Sigmoid colon (tissue), 4 donors: ENCODE data around the gene ADGRV1.

ENCODE experiments used
- CTCF ChIP-seq, 4 experiments: fragments of 450-650 bp in 3 of 4; fragments of 200-600 bp in 1 of 4; IDR thresholded peaks; one replicate each; pipeline ENCODE4 v1.5.1; 2016 to 2019; ENCODE audit warnings: antibody characterized with exemption in 4 of 4, mild to moderate bottlenecking in 3 of 4, moderate library complexity in 2 of 4
- POLR2A ChIP-seq, 2 donors: fragments of 450-650 bp; IDR thresholded peaks; one replicate each; pipeline ENCODE4 v1.6.1; 2016; ENCODE audit warnings: antibody characterized with exemption in 2 of 2, mild to moderate bottlenecking in 2 of 2, moderate library complexity in 2 of 2
- POLR2AphosphoS5 ChIP-seq, 4 donors: sonication (generic); formaldehyde crosslinking; IDR thresholded peaks; one replicate each; pipeline ENCODE4 v1.6.1; 2017; ENCODE audit warnings: antibody characterized with exemption in 4 of 4

DNA sequence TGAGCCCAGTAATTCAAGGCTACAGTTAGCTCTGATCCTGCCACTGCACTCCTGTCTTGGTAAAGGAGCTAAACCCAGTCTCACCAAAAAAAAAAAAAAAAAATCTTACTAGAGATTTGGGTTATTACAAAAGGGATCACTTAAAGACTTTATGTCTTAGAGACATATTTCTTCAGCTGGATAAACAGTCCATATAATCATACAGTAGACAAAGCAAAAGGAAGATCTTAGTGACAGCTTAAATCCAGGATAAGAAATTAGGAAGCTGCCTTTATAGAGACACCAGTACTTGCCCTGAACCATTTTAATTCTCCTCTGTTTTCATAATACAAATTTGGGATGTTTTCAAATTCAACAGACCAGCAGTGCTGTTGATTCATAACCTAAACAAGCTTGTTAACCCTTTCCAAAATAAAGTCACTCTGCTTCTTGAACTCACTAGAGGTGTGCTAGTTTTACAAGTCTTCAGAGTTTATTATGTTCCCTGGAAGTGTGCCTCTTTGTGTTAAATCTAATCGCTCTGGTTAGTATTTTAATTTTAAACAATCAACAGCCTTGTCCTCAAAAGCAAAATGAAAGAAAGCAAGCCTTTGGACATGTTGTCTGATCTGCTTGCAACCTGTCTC is 569.0 kb downstream of the ADGRV1 start:
- TF ChIP-seq POLR2A (IDR thresholded peaks at IDR 0.05): no peak
- no peak for TF ChIP-seq CTCF (IDR thresholded peaks at IDR 0.05)
- peak in 2 of 4 donors; percentile 34 to 54 for TF ChIP-seq POLR2AphosphoS5 (IDR thresholded peaks at IDR 0.05)
